Endothelial cell (in vitro differentiated cells): Measurements from ENCODE around the gene IFITM1. TPM values are rescaled to one million over a fixed set of nuclear protein-coding genes. Genes with fewer than 3 reads are reported as not detected.

ENCODE experiments used
- DNase-seq: peaks from one replicate; pipeline ENCODE4 v3.0.0; 2021; ENCODE audit warnings: low spot score
- H3K27ac Mint-ChIP-seq: one replicate; pipeline ENCODE4 v1.8.0; 2021; ENCODE audit warnings: mixed read lengths, inconsistent platforms; ENCODE audit not compliant: unreplicated experiment
- H3K27me3 Mint-ChIP-seq: one replicate; pipeline ENCODE4 v1.8.0; 2021; ENCODE audit warnings: mild to moderate bottlenecking, moderate library complexity, mixed read lengths, inconsistent platforms; ENCODE audit not compliant: unreplicated experiment
- H3K36me3 Mint-ChIP-seq: one replicate; pipeline ENCODE4 v1.8.0; 2021; ENCODE audit warnings: mild to moderate bottlenecking, low read depth, mixed read lengths, inconsistent platforms; ENCODE audit not compliant: unreplicated experiment
- H3K4me1 Mint-ChIP-seq: one replicate; pipeline ENCODE4 v1.8.0; 2021; ENCODE audit warnings: mild to moderate bottlenecking, mixed read lengths, inconsistent platforms; ENCODE audit not compliant: unreplicated experiment
- H3K4me3 Mint-ChIP-seq: one replicate; pipeline ENCODE4 v1.8.0; 2021; ENCODE audit warnings: mild to moderate bottlenecking, mixed read lengths, inconsistent platforms; ENCODE audit not compliant: unreplicated experiment
- H3K9me3 Mint-ChIP-seq: one replicate; pipeline ENCODE4 v1.8.0; 2021; ENCODE audit warnings: mixed read lengths, inconsistent platforms; ENCODE audit not compliant: unreplicated experiment
- CTCF ChIP-seq: fragments of 200-600 bp; sonication (generic); IDR thresholded peaks from one replicate; pipeline ENCODE4 v1.5.0; 2021; ENCODE audit warnings: antibody characterized with exemption; ENCODE audit not compliant: unreplicated experiment
- total RNA-seq: library from RNA; stranded (reverse); fragmentation: NEBNext Ultra II Directional; extraction: Animal tissue kit (Norgen Biotek cat#: 25700); gene quantifications from one replicate; pipeline ENCODE4 v1.2.1, GENCODE V29; 2021; ENCODE audit not compliant: unreplicated experiment

IFITM1 gene
- total RNA-seq, 1 donor from 2014 or later: 23.4 TPM

GRCh38 chr11:291281-292210 lies 22.3 kb upstream of the IFITM1 start:
- Mint-ChIP-seq H3K9me3 (no peaks in the 10 kb centered on the region), H3K4me3 (no peak overlapping the region), H3K4me1 (no peaks in the 10 kb centered on the region), H3K36me3 (no peaks in the 10 kb centered on the region), H3K27me3 (peaks cover 15% of the 10 kb centered on the region), H3K27ac (no peak overlapping the region)
- no peak for TF ChIP-seq CTCF
- no peak for DNase-seq

- peaks cover 9% of the 10 kb centered on the region for H3K27me3 Mint-ChIP-seq
- H3K4me1 Mint-ChIP-seq: peaks cover 2% of the 10 kb centered on the region
- no peak overlapping the region for H3K4me3 Mint-ChIP-seq
- H3K9me3 Mint-ChIP-seq: no peaks in the 10 kb centered on the region
- peaks cover 3% of the 10 kb centered on the region for H3K36me3 Mint-ChIP-seq
- no peak for DNase-seq
- H3K27ac Mint-ChIP-seq: no peak overlapping the region
- TF ChIP-seq CTCF: no peak
Measured at GRCh38 chr11:292211-293121, 21.4 kb upstream of the IFITM1 start.

- H3K4me1 Mint-ChIP-seq: peaks cover 5% of the 10 kb centered on the region
- H3K9me3 Mint-ChIP-seq: no peaks in the 10 kb centered on the region
- no peak overlapping the region for H3K27ac Mint-ChIP-seq
- peaks cover 5% of the 10 kb centered on the region for H3K27me3 Mint-ChIP-seq
- TF ChIP-seq CTCF: no peak
- H3K4me3 Mint-ChIP-seq: no peak overlapping the region
- no peak for DNase-seq
- peaks cover 6% of the 10 kb centered on the region for H3K36me3 Mint-ChIP-seq
Measured at GRCh38 chr11:293271-293851, 20.5 kb upstream of the IFITM1 start.

GRCh38 chr11:293852-294661 lies 19.8 kb upstream of the IFITM1 start:
- Mint-ChIP-seq H3K9me3 (no peaks in the 10 kb centered on the region), H3K4me3 (no peak overlapping the region), H3K4me1 (peaks cover 5% of the 10 kb centered on the region), H3K36me3 (peaks cover 6% of the 10 kb centered on the region), H3K27me3 (peaks cover 5% of the 10 kb centered on the region), H3K27ac (no peak overlapping the region)
- DNase-seq: no peak
- TF ChIP-seq CTCF: no peak
